Nephron progenitor cell (in vitro differentiated cells): ENCODE data around the gene PEMT.

ENCODE experiments used
- DNase-seq: peaks from one replicate; pipeline ENCODE4 v3.0.0; 2021
- H3K27ac Mint-ChIP-seq: 2 replicates; pipeline ENCODE4 v1.8.0; 2021; ENCODE audit warnings: mild to moderate bottlenecking, moderate library complexity, mixed read lengths
- H3K27me3 Mint-ChIP-seq: 2 replicates; pipeline ENCODE4 v1.8.0; 2021; ENCODE audit warnings: mild to moderate bottlenecking, low read depth, mixed read lengths; ENCODE audit not compliant: poor library complexity
- H3K36me3 Mint-ChIP-seq: 2 replicates; pipeline ENCODE4 v1.8.0; 2021; ENCODE audit warnings: low read depth, mixed read lengths
- H3K4me1 Mint-ChIP-seq: 2 replicates; pipeline ENCODE4 v1.8.0; 2021; ENCODE audit warnings: mixed read lengths
- H3K4me3 Mint-ChIP-seq: 2 replicates; pipeline ENCODE4 v1.8.0; 2021; ENCODE audit warnings: mild to moderate bottlenecking, moderate library complexity, mixed read lengths
- H3K9me3 Mint-ChIP-seq: 2 replicates; pipeline ENCODE4 v1.8.0; 2021; ENCODE audit warnings: mild to moderate bottlenecking, moderate library complexity, mixed read lengths
- CTCF ChIP-seq: fragments of 200-600 bp; sonication (generic); IDR thresholded peaks from 2 replicates; pipeline ENCODE4 v1.5.0; 2021; ENCODE audit warnings: antibody characterized with exemption

PEMT gene

GRCh38 chr17:17514361-17514992, 77.0 kb downstream of the PEMT start:
- H3K9me3 Mint-ChIP-seq = no peaks in the 10 kb centered on the region
- H3K4me3 Mint-ChIP-seq = no peak overlapping the region
- no peak for DNase-seq
- H3K36me3 Mint-ChIP-seq = no peaks in the 10 kb centered on the region
- no peaks in the 10 kb centered on the region for H3K27me3 Mint-ChIP-seq
- no peak for TF ChIP-seq CTCF
- H3K27ac Mint-ChIP-seq = no peak overlapping the region
- H3K4me1 Mint-ChIP-seq = peaks cover 60% of the 10 kb centered on the region

- H3K27ac Mint-ChIP-seq = no peak overlapping the region
- H3K36me3 Mint-ChIP-seq = no peaks in the 10 kb centered on the region
- no peaks in the 10 kb centered on the region for H3K9me3 Mint-ChIP-seq
- no peak overlapping the region for H3K4me3 Mint-ChIP-seq
- H3K27me3 Mint-ChIP-seq = no peaks in the 10 kb centered on the region
- H3K4me1 Mint-ChIP-seq = peaks cover 58% of the 10 kb centered on the region
- no peak for DNase-seq
- TF ChIP-seq CTCF = no peak
Measured at GRCh38 chr17:17513626-17514025, 77.9 kb downstream of the PEMT start.

- TF ChIP-seq CTCF = no peak
- Mint-ChIP-seq H3K36me3 (no peaks in the 10 kb centered on the region), H3K9me3 (no peaks in the 10 kb centered on the region)
Measured at GRCh38 chr17:17512866-17513265, 78.6 kb downstream of the PEMT start.

GRCh38 chr17:17511881-17512858, 79.3 kb downstream of the PEMT start:
- no peak for TF ChIP-seq CTCF
- H3K27me3 Mint-ChIP-seq = no peaks in the 10 kb centered on the region
- no peak overlapping the region for H3K4me3 Mint-ChIP-seq
- no peak overlapping the region for H3K27ac Mint-ChIP-seq
- no peaks in the 10 kb centered on the region for H3K36me3 Mint-ChIP-seq
- peaks cover 43% of the 10 kb centered on the region for H3K4me1 Mint-ChIP-seq
- DNase-seq = no peak
- H3K9me3 Mint-ChIP-seq = no peaks in the 10 kb centered on the region

More at GRCh38 chr17:17512866-17513265, 78.6 kb downstream of the PEMT start:
- no peaks in the 10 kb centered on the region for H3K27me3 Mint-ChIP-seq
- no peak overlapping the region for H3K4me3 Mint-ChIP-seq
- H3K4me1 Mint-ChIP-seq = peaks cover 50% of the 10 kb centered on the region
- no peak for DNase-seq
- H3K27ac Mint-ChIP-seq = no peak overlapping the region

- H3K9me3 Mint-ChIP-seq = no peaks in the 10 kb centered on the region
- TF ChIP-seq CTCF = no peak
- no peak for DNase-seq
- H3K4me3 Mint-ChIP-seq = no peak overlapping the region
- no peaks in the 10 kb centered on the region for H3K36me3 Mint-ChIP-seq
- no peak overlapping the region for H3K27ac Mint-ChIP-seq
- no peaks in the 10 kb centered on the region for H3K27me3 Mint-ChIP-seq
- peaks cover 35% of the 10 kb centered on the region for H3K4me1 Mint-ChIP-seq
Measured at GRCh38 chr17:17511293-17511741, 80.2 kb downstream of the PEMT start.
